ENCODE data around the gene USP20.

USP20 gene

DNA sequence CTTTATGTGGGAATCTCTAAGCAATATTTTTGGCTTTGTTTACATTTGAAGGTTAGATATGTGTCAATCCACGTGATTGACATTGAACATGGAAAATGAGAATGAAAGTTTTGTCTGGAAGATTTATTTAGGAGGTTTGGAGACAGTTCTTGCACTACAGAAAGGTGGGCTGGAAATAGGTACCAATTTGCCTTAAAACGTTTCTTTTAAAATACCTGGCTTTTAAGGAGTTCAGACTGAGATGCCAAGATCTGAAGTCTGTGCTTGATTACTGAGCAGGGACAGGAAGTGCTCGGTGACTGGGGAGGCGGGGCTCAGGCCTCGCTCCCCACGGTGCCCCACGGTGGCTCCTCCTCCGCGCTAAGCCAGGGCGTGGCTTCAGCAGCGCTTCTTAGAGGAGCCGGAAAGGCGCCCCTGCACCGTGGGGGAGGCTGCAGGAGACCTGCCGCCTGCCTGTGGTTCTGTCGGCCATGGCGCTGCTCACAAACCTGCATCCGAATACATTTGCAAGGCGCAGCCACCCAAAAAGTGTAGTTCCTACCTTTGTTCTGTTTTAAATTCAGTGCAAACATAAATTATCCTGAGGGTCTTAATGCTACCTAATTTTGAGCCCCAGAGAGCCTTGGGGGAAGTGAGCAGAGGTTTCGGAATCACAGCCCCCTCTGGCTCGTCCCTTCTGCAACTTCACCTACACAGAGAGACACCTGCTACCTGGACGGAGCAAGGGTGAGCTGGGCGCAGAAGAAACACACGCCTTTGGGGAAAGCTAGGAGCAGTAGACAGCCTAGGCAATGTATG lies 49.2 kb downstream of the USP20 start:
- CTCF ChIA-PET = no interaction called here
- DNase-seq (ENCODE audit: extremely low spot score) = peak; percentile 89
- POLR2A ChIA-PET = interaction anchor here (1.4 to 1.5 kb wide), 2 partner anchors 11 to 158 kb away, joined by 5 to 7 read pairs; partner anchors contain the start of gene FNBP1
- TF ChIP-seq NFRKB (IDR thresholded peaks at IDR 0.05) = no peak
- TF ChIP-seq, protein P1, sequence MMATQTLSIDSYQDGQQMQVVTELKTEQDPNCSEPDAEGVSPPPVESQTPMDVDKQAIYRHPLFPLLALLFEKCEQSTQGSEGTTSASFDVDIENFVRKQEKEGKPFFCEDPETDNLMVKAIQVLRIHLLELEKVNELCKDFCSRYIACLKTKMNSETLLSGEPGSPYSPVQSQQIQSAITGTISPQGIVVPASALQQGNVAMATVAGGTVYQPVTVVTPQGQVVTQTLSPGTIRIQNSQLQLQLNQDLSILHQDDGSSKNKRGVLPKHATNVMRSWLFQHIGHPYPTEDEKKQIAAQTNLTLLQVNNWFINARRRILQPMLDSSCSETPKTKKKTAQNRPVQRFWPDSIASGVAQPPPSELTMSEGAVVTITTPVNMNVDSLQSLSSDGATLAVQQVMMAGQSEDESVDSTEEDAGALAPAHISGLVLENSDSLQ (IDR thresholded peaks at IDR 0.05) = peak; percentile 92
- no peak for TF ChIP-seq TARDBP (IDR thresholded peaks at IDR 0.05)
- peak; percentile 19; the same call in 1 of the 2 replicates for TF ChIP-seq ELF4 (IDR thresholded peaks at IDR 0.05)
- TF ChIP-seq FOXA1 (IDR thresholded peaks at IDR 0.05) = no peak

- ChIA-PET CTCF (no interaction called here), POLR2A (interaction anchor here (0.6 to 1.5 kb wide), 3 partner anchors 10 to 380 kb away, joined by 3 to 7 read pairs (median 5); partner anchors contain the start of gene FNBP1)
- TF ChIP-seq HDGF (IDR thresholded peaks at IDR 0.05; ENCODE audit: borderline replicate concordance) (0 out of 2 replicates have a peak, but pooled peaks have one; percentile 64), TARDBP (IDR thresholded peaks at IDR 0.05) (no peak)
- peak; percentile 38 for DNase-seq (ENCODE audit: extremely low spot score)
Observed at GRCh38 chr9:129885018-129885669, 49.9 kb downstream of the USP20 start.

DNA sequence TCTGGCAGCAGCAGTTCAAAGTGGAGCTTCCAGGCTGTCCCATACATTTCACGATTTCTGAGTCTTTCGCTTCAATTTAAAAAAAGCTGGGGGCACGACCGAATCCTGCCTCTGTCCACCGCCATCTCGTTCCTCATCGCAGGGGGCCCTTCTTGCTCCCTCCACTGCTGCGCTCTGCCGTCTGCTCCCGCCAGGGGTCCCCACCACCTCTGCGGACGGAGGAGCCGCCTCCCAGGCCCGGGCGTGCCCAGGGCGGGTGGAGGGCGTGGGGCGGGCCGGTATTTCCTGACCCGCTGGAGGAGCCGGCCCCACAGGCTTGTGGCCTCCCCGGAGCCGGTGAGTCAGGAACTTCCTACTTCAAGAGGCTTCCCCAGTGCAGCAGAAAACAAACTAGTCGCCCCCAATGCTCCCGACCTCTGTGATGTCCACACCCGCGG lies 50.4 kb downstream of the USP20 start:
- CTCF ChIA-PET = no interaction called here

GRCh38 chr9:129886226-129887174 lies 51.2 kb downstream of the USP20 start:
- ChIA-PET POLR2A (interaction anchor here (0.9 to 1.4 kb wide), 3 partner anchors 8 to 167 kb away, joined by 4 to 5 read pairs (median 4); partner anchors contain the start of genes FNBP1 and GPR107), CTCF (interaction anchor here (0.7 kb wide), 1 partner anchor 140 kb away, joined by 3 read pairs; no protein-coding TSS in a partner anchor)
- DNase-seq (ENCODE audit: extremely low spot score) = no peak
- TF ChIP-seq HDGF (IDR thresholded peaks at IDR 0.05; ENCODE audit: borderline replicate concordance) (no peak), FOXA1 (IDR thresholded peaks at IDR 0.05) (no peak), BHLHE40 (IDR thresholded peaks at IDR 0.05; ENCODE audit: borderline replicate concordance) (no peak), SUZ12 (IDR thresholded peaks at IDR 0.05) (no peak), CTBP1 (IDR thresholded peaks at IDR 0.05; ENCODE audit: borderline replicate concordance) (no peak)

More for the DNA sequence above, 50.4 kb downstream of the USP20 start:
- POLR2A ChIA-PET = interaction anchor here (0.6 to 1.5 kb wide), 3 partner anchors 9 to 379 kb away, joined by 3 to 7 read pairs (median 5); partner anchors contain the start of gene FNBP1
- no peak for TF ChIP-seq SP1 (IDR thresholded peaks at IDR 0.05)
- peak; percentile 86 for DNase-seq (ENCODE audit: extremely low spot score)

GRCh38 chr9:129887334-129888292 lies 52.4 kb downstream of the USP20 start:
- ChIA-PET CTCF (interaction anchor here (0.7 kb wide), 1 partner anchor 139 kb away, joined by 3 read pairs; no protein-coding TSS in a partner anchor), POLR2A (interaction anchor here (1.3 kb wide), 1 partner anchor 166 kb away, joined by 4 read pairs; the partner anchor contains the start of gene GPR107)
- no peak for TF ChIP-seq SUZ12 (IDR thresholded peaks at IDR 0.05)
- TF ChIP-seq HDGF (IDR thresholded peaks at IDR 0.05; ENCODE audit: borderline replicate concordance) = no peak
- no peak for TF ChIP-seq SP1 (IDR thresholded peaks at IDR 0.05)
- no peak for TF ChIP-seq FOXK2 (IDR thresholded peaks at IDR 0.05)
- no peak for TF ChIP-seq NFRKB (IDR thresholded peaks at IDR 0.05)
- no peak for TF ChIP-seq TARDBP (IDR thresholded peaks at IDR 0.05)
- no peak for TF ChIP-seq ELF4 (IDR thresholded peaks at IDR 0.05)
- TF ChIP-seq ARNT (IDR thresholded peaks at IDR 0.05) = no peak
- no peak for DNase-seq (ENCODE audit: extremely low spot score)

DNA sequence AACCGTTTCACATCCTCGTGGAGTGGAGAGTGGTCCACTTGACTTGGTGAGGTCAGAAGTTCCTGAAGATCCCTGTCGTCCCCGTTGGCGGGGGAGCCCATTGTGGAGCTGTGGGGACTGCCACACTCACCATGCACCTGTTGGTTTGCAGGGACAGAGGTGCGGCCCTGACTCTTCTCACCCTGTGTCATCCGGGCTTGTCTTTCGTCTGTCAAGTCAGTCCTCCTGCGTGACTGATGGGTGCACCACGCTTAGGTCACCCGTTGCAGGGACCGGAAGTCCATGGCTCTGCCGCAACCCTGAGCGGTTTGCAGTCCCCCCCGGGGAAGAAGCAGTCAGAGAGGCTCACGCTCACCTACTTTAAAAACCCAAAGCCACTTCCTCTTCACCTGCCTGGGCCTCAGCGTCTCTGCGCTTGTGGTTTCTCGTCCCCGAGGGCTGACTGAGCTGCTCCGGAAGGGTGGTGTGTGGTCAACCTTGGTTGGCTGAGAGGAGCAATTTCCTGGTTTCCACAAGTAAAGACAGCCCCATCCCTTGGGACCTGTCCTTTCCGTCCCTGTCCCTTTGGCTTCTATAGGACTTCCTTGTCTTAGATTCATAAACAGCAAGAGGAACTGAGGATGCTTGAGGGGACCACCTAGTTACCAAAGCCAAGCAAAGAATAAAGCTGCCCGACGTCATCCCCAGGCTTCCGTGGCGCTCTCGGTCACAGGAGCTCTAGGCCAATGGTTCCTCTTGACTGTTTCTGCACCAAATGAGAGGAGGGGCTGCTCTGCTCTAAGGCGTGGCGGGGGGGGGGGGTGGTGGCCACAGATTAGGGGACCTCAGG lies 53.2 kb downstream of the USP20 start:
- TF ChIP-seq FOXM1 (IDR thresholded peaks at IDR 0.05; ENCODE audit: borderline replicate concordance) = no peak
- no peak for DNase-seq (ENCODE audit: extremely low spot score)
- POLR2A ChIA-PET = no interaction called here
- CTCF ChIA-PET = no interaction called here
